Measurements from ENCODE around the gene COL13A1.

COL13A1 gene

DNA sequence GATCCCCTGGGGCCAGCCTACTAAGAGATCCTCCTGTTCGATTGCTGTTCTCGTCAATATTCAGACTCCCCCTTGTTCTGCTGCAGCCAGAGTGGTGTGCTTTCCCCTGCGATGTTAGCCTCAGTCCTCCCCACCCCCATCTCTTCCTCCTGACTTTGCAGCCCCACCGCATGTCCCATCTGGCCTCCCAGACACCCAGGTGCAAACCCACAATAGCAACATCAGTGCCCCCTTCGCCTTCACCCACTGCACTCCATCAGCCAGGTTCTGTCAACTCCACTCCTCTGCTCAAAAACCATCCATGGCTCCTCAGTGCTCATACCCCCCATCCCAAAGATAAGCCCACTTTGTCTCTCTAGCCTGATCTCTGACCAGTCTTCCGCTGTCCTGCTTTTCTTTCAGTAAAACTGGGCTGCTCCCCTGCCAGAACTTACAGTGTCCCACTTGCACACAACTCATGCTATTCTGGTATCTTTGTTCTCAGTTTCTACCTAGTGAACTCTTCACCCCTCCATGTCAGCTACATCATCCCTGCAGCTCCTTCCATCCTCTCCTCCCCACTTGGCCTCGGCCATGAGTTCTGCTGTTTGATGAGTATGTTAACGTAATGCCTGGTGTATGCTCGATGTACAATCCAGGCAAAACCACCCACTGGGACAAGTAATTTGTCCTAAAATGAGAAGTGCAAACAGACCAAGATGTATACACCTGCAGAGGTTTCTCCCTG lies 26.6 kb downstream of the COL13A1 start:
- no peak for DNase-seq (ENCODE audit: low read depth)
- in situ Hi-C loops (cut with HindIII; ENCODE audit: low sequenced_read_pairs) = loop anchor here (5.0 kb wide), 2 partner anchors 36 to 44 kb away; no protein-coding TSS in a partner anchor

DNA sequence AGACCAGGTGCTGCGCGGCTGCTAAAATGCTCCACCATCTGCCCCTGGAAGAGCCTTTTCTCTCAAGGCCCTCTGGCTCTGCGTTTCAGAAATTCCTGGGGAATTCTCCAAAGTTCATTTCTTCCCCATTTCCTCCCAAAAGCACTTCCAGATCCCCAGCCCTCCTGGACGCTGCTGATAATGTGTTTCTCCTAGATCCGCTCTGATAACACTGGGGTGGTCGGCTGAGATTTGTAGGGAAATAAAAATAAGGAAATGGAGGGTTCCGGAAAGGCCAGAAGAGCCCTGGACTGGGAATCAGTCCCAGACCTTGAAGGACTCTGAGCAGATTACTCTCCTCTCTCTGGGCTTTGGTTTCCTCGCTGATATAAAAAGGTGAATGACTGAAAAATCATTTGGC lies 28.1 kb downstream of the COL13A1 start:
- no peak for DNase-seq (ENCODE audit: low read depth)
- no peak overlapping the region for H3K4me3 ChIP-seq (ENCODE audit: low read depth, low read length)
- in situ Hi-C loops (cut with HindIII; ENCODE audit: low sequenced_read_pairs) = loop anchor here (5.0 kb wide), 2 partner anchors 37 to 43 kb away; no protein-coding TSS in a partner anchor
- TF ChIP-seq, protein P1, sequence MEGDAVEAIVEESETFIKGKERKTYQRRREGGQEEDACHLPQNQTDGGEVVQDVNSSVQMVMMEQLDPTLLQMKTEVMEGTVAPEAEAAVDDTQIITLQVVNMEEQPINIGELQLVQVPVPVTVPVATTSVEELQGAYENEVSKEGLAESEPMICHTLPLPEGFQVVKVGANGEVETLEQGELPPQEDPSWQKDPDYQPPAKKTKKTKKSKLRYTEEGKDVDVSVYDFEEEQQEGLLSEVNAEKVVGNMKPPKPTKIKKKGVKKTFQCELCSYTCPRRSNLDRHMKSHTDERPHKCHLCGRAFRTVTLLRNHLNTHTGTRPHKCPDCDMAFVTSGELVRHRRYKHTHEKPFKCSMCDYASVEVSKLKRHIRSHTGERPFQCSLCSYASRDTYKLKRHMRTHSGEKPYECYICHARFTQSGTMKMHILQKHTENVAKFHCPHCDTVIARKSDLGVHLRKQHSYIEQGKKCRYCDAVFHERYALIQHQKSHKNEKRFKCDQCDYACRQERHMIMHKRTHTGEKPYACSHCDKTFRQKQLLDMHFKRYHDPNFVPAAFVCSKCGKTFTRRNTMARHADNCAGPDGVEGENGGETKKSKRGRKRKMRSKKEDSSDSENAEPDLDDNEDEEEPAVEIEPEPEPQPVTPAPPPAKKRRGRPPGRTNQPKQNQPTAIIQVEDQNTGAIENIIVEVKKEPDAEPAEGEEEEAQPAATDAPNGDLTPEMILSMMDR (IDR thresholded peaks at IDR 0.05; ENCODE audit: low read depth, low read length, missing control alignments) = no peak

More for the DNA sequence above, 26.6 kb downstream of the COL13A1 start:
- H3K4me3 ChIP-seq (ENCODE audit: low read depth, low read length) = no peak overlapping the region
- TF ChIP-seq, protein P1 (IDR thresholded peaks at IDR 0.05; ENCODE audit: low read depth, low read length, missing control alignments) = no peak

DNA sequence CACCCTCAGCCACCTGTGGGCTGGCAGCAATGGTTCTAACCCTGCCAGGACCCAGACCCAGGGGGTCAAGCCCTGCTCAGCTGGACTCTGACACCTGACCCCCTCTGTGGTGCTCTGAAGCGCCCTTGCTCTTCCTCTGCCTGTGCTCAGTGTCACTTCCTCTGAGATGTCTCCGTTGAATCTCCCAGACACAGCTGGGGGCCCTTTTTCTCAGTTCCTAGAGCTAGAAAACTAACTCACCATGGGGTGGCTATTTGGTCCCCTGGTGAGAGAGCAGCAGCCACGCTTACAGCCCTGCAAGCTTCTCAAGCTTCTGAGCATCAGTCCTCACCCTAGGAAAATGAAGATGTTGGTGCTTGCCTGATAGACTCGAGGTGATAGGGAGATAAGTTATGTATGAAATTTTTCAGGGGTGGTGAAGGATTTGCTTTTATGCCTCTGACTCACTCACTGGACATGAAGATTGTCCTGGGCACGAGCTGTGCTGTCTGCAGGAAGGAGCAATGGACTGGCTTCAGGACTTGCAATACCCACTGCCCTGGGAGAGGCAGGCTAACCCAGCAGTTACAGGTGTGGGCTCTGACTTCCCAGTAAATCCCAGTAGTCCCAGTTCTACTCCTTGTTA lies 29.6 kb downstream of the COL13A1 start:
- DNase-seq (ENCODE audit: low read depth) = no peak

DNA sequence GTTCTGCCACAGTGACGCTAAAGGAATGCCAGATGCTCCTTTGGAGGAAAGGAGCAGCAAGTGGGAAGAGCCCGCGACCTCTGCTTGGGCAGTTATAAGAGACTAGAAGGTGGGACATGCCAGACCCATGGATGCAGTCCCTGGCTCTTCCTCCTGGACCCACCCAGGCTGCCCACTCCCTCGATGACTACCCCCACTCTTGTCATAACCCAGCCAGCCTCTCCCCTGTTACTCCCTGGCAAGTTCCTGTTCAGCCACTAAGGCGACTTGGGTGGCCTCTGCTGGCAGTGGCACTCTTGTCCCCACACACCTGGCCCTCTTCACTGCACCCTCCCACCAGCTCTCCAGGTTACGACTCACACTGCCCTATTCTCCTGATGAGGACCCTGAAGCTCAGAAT lies 33.5 kb downstream of the COL13A1 start:
- in situ Hi-C loops (cut with HindIII; ENCODE audit: low sequenced_read_pairs) = no loop called here
- no peak for DNase-seq (ENCODE audit: low read depth)
- no peak overlapping the region for H3K4me3 ChIP-seq (ENCODE audit: low read depth, low read length)
- TF ChIP-seq, protein P1 (IDR thresholded peaks at IDR 0.05; ENCODE audit: low read depth, low read length, missing control alignments) = no peak

More for the DNA sequence above, 29.6 kb downstream of the COL13A1 start:
- TF ChIP-seq, protein P1 (IDR thresholded peaks at IDR 0.05; ENCODE audit: low read depth, low read length, missing control alignments) = no peak
- in situ Hi-C loops (cut with HindIII; ENCODE audit: low sequenced_read_pairs) = no loop called here
- H3K4me3 ChIP-seq (ENCODE audit: low read depth, low read length) = no peak overlapping the region

DNA sequence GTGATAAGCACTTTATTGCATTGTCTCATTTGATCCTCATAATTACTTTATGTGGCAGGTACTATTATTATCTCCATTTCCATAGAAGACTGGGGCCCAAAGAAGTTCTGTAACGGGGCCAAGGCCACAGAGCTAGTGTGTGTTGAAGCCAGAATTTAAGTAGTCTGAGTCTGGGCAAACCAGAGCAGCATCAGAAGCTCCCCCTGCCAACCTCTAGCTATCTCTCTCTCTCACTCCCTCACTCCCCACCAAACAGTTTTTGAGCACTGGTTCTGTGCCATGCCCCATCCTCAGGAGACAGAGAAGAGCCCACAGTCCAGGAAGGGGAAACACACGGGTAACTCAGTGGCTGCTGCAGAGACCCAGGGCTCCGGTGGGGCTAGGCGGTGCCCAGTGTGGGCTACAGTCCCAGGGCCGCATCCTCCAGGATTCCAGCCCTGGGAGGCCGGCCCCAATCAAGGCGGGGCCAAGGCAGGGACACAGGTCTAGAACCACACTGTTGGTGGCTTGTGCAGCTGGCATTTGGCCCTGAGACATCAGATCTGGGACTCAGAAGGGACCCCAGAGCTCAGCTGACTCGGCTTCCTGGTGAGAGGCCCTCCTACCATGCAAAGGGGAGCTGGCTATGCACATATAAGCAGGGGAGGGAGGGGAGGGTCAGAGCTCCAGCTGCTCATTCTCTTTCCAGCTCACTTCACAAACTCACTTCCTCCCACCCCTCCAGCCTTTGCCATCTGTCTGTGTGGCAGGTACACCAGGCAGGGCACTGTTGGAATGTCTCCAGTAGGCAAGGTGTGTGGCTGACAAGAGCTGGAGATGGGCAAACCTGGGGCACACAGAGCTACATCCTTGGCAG lies 34.4 kb downstream of the COL13A1 start:
- TF ChIP-seq, protein P1 (IDR thresholded peaks at IDR 0.05; ENCODE audit: low read depth, low read length, missing control alignments) = no peak
- no peak overlapping the region for H3K4me3 ChIP-seq (ENCODE audit: low read depth, low read length)
- no peak for DNase-seq (ENCODE audit: low read depth)
- in situ Hi-C loops (cut with HindIII; ENCODE audit: low sequenced_read_pairs) = no loop called here

DNA sequence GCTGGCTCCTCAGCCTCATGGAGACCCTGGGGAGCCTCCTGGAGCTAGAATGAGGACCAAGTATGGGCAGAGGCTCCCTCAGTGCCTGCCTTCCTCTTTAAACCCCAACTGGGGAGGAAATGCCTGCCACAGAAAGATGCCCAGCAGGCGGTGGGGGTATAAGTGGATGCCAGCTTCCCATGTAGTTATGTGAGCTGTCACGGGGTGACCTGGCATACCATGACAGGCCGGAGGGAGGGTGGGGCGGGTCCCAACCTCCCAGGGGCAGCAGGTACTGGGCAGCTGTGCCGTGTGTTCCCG lies 35.0 kb downstream of the COL13A1 start:
- TF ChIP-seq, protein P1 (IDR thresholded peaks at IDR 0.05; ENCODE audit: low read depth, low read length, missing control alignments) = no peak
- no peak for DNase-seq (ENCODE audit: low read depth)
- in situ Hi-C loops (cut with HindIII; ENCODE audit: low sequenced_read_pairs) = no loop called here

More for the DNA sequence above, 35.0 kb downstream of the COL13A1 start:
- H3K4me3 ChIP-seq (ENCODE audit: low read depth, low read length) = no peak overlapping the region
